Glutamatergic neuron (in vitro differentiated cells): ENCODE results near the gene GABRG3. TPM values are rescaled to one million over a fixed set of nuclear protein-coding genes. Genes with fewer than 3 reads are reported as not detected.

Source experiments
- DNase-seq: peaks from one replicate; pipeline ENCODE4 v3.0.0; 2022
- H3K27ac Mint-ChIP-seq: one replicate; pipeline ENCODE4 v1.8.0; 2020; ENCODE audit warnings: mild to moderate bottlenecking, mixed read lengths, inconsistent platforms; ENCODE audit not compliant: unreplicated experiment
- H3K27me3 Mint-ChIP-seq: one replicate; pipeline ENCODE4 v1.8.0; 2020; ENCODE audit warnings: mild to moderate bottlenecking, moderate library complexity, mixed read lengths, inconsistent platforms; ENCODE audit not compliant: unreplicated experiment
- H3K36me3 Mint-ChIP-seq: one replicate; pipeline ENCODE4 v1.8.0; 2020; ENCODE audit warnings: mild to moderate bottlenecking, mixed read lengths, inconsistent platforms; ENCODE audit not compliant: unreplicated experiment
- H3K4me1 Mint-ChIP-seq: one replicate; pipeline ENCODE4 v1.8.0; 2020; ENCODE audit warnings: mild to moderate bottlenecking, low read depth, mixed read lengths, inconsistent platforms; ENCODE audit not compliant: unreplicated experiment
- H3K4me3 Mint-ChIP-seq: one replicate; pipeline ENCODE4 v1.8.0; 2020; ENCODE audit warnings: mild to moderate bottlenecking, mixed read lengths, inconsistent platforms; ENCODE audit not compliant: unreplicated experiment
- H3K9me3 Mint-ChIP-seq: one replicate; pipeline ENCODE4 v1.8.0; 2020; ENCODE audit warnings: mild to moderate bottlenecking, moderate library complexity, mixed read lengths, inconsistent platforms; ENCODE audit not compliant: unreplicated experiment
- CTCF ChIP-seq: fragments of 200-600 bp; sonication (generic); IDR thresholded peaks from one replicate; pipeline ENCODE4 v1.5.0; 2021; ENCODE audit not compliant: partially characterized antibody, unreplicated experiment
- total RNA-seq: library from RNA; stranded (reverse); fragmentation: NEBNext Ultra II Directional; extraction: Animal tissue kit (Norgen Biotek cat#: 25700); gene quantifications from one replicate; pipeline ENCODE4 v1.2.1, GENCODE V29; 2021; ENCODE audit not compliant: unreplicated experiment

Gene GABRG3
- total RNA-seq, 1 donor from 2014 or later: 1.3 TPM

- H3K4me1 Mint-ChIP-seq: peaks cover 4% of the 10 kb centered on the region
- no peak overlapping the region for H3K4me3 Mint-ChIP-seq
- TF ChIP-seq CTCF: no peak
- peaks cover 3% of the 10 kb centered on the region for H3K27me3 Mint-ChIP-seq
- peaks cover 2% of the 10 kb centered on the region for H3K9me3 Mint-ChIP-seq
- peaks cover 7% of the 10 kb centered on the region for H3K36me3 Mint-ChIP-seq
- no peak for DNase-seq
- H3K27ac Mint-ChIP-seq: no peak overlapping the region
These were observed 421.2 kb downstream of the GABRG3 start for GRCh38 chr15:27392163-27392562.

- H3K27ac Mint-ChIP-seq: no peak overlapping the region
- peaks cover 7% of the 10 kb centered on the region for H3K36me3 Mint-ChIP-seq
- peaks cover 1% of the 10 kb centered on the region for H3K27me3 Mint-ChIP-seq
- H3K9me3 Mint-ChIP-seq: peaks cover 2% of the 10 kb centered on the region
- DNase-seq: no peak
- no peak for TF ChIP-seq CTCF
- no peak overlapping the region for H3K4me3 Mint-ChIP-seq
- no peaks in the 10 kb centered on the region for H3K4me1 Mint-ChIP-seq
These were observed 425.5 kb downstream of the GABRG3 start for GRCh38 chr15:27396521-27396920.

GRCh38 chr15:27396996-27397395, 426.0 kb downstream of the GABRG3 start:
- Mint-ChIP-seq H3K36me3 (peaks cover 7% of the 10 kb centered on the region), H3K4me3 (no peak overlapping the region), H3K27me3 (peaks cover 1% of the 10 kb centered on the region), H3K9me3 (peaks cover 2% of the 10 kb centered on the region), H3K4me1 (no peaks in the 10 kb centered on the region), H3K27ac (no peak overlapping the region)
- TF ChIP-seq CTCF: no peak
- no peak for DNase-seq

GRCh38 chr15:27398631-27399161, 427.7 kb downstream of the GABRG3 start:
- Mint-ChIP-seq H3K9me3 (peaks cover 2% of the 10 kb centered on the region), H3K36me3 (peaks cover 7% of the 10 kb centered on the region), H3K27ac (no peak overlapping the region), H3K4me1 (no peaks in the 10 kb centered on the region), H3K4me3 (no peak overlapping the region), H3K27me3 (no peaks in the 10 kb centered on the region)
- DNase-seq: no peak
- no peak for TF ChIP-seq CTCF

GRCh38 chr15:27399241-27399640, 428.3 kb downstream of the GABRG3 start:
- Mint-ChIP-seq H3K9me3 (peaks cover 2% of the 10 kb centered on the region), H3K27me3 (no peaks in the 10 kb centered on the region), H3K4me1 (no peaks in the 10 kb centered on the region), H3K4me3 (no peak overlapping the region), H3K36me3 (peaks cover 7% of the 10 kb centered on the region), H3K27ac (no peak overlapping the region)
- no peak for TF ChIP-seq CTCF
- DNase-seq: no peak
